ENCODE measurements around the gene KRT32. TPM values are rescaled to one million over a fixed set of nuclear protein-coding genes. Genes with fewer than 3 reads are reported as not detected.

KRT32 gene
- total RNA-seq, 2 experiments from 2014 or later, result not detected

GRCh38 chr17:41494524-41494923 lies 27.3 kb upstream of the KRT32 start:
- POLR2A ChIA-PET, result no interaction called here
- DNase-seq (ENCODE audit: low spot score), result no peak
- intact Hi-C loops (cut with micrococcal nuclease; ENCODE audit: unreplicated experiment), result no loop called here
- no TSS peak for BruUV-seq (replicated peaks)
- CTCF ChIA-PET (ENCODE audit: unreplicated experiment), result no interaction called here
- Histone ChIP-seq H3K79me2 (ENCODE audit: insufficient read depth, low read depth, low read length) (no peaks in the 10 kb centered on the region), H2AFZ (ENCODE audit: low read length) (no peak overlapping the region), H3K9me2 (ENCODE audit: insufficient read depth, low read length) (no peaks in the 10 kb centered on the region), H3K4me1 (ENCODE audit: insufficient read depth, low read length, poor library complexity, severe bottlenecking) (no peaks in the 10 kb centered on the region), H3K9me3 (ENCODE audit: low read length) (no peaks in the 10 kb centered on the region), H3K4me3 (ENCODE audit: low read depth, low read length, poor library complexity, severe bottlenecking) (no peak overlapping the region), H3K36me3 (ENCODE audit: insufficient read depth, low read length) (no peaks in the 10 kb centered on the region), H4K20me1 (ENCODE audit: insufficient read depth, low read length) (no peaks in the 10 kb centered on the region), H3K27ac (ENCODE audit: low read depth, low read length, poor library complexity, severe bottlenecking) (no peak overlapping the region), H3K4me2 (ENCODE audit: low read length) (no peak overlapping the region)
- no peak for TF ChIP-seq EZH2phosphoT487 (IDR thresholded peaks at IDR 0.05; ENCODE audit: borderline replicate concordance, low read depth, low read length)
- TF ChIP-seq CTCF (conservative IDR thresholded peaks at IDR 0.05; ENCODE audit: low read length), result no peak

- POLR2A ChIA-PET, result no interaction called here
- intact Hi-C loops (cut with micrococcal nuclease; ENCODE audit: unreplicated experiment), result no loop called here
- no peaks in the 10 kb centered on the region for H3K9me3 ChIP-seq (ENCODE audit: low read length)
- H3K4me3 ChIP-seq (ENCODE audit: low read depth, low read length, poor library complexity, severe bottlenecking), result no peak overlapping the region
- H3K4me2 ChIP-seq (ENCODE audit: low read length), result no peak overlapping the region
- H4K20me1 ChIP-seq (ENCODE audit: insufficient read depth, low read length), result no peaks in the 10 kb centered on the region
- CTCF ChIA-PET (ENCODE audit: unreplicated experiment), result no interaction called here
- TF ChIP-seq CTCF (conservative IDR thresholded peaks at IDR 0.05; ENCODE audit: low read length), result no peak
- no peak for TF ChIP-seq EZH2phosphoT487 (IDR thresholded peaks at IDR 0.05; ENCODE audit: borderline replicate concordance, low read depth, low read length)
- no TSS peak for BruUV-seq (replicated peaks)
- no peaks in the 10 kb centered on the region for H3K36me3 ChIP-seq (ENCODE audit: insufficient read depth, low read length)
- H3K27ac ChIP-seq (ENCODE audit: low read depth, low read length, poor library complexity, severe bottlenecking), result no peak overlapping the region
- no peaks in the 10 kb centered on the region for H3K79me2 ChIP-seq (ENCODE audit: insufficient read depth, low read depth, low read length)
- H3K9me2 ChIP-seq (ENCODE audit: insufficient read depth, low read length), result no peaks in the 10 kb centered on the region
- H2AFZ ChIP-seq (ENCODE audit: low read length), result no peak overlapping the region
- DNase-seq (ENCODE audit: low spot score), result no peak
- H3K4me1 ChIP-seq (ENCODE audit: insufficient read depth, low read length, poor library complexity, severe bottlenecking), result no peaks in the 10 kb centered on the region
These were observed 25.6 kb upstream of the KRT32 start for GRCh38 chr17:41492771-41493170.

- Histone ChIP-seq H3K79me2 (ENCODE audit: insufficient read depth, low read depth, low read length) (no peaks in the 10 kb centered on the region), H3K4me3 (ENCODE audit: low read depth, low read length, poor library complexity, severe bottlenecking) (no peak overlapping the region), H3K36me3 (ENCODE audit: insufficient read depth, low read length) (no peaks in the 10 kb centered on the region), H3K27ac (ENCODE audit: low read depth, low read length, poor library complexity, severe bottlenecking) (no peak overlapping the region), H2AFZ (ENCODE audit: low read length) (no peak overlapping the region), H3K9me2 (ENCODE audit: insufficient read depth, low read length) (no peaks in the 10 kb centered on the region), H3K4me1 (ENCODE audit: insufficient read depth, low read length, poor library complexity, severe bottlenecking) (no peaks in the 10 kb centered on the region), H3K4me2 (ENCODE audit: low read length) (no peak overlapping the region), H3K9me3 (ENCODE audit: low read length) (no peaks in the 10 kb centered on the region), H4K20me1 (ENCODE audit: insufficient read depth, low read length) (no peaks in the 10 kb centered on the region)
- TF ChIP-seq EZH2phosphoT487 (IDR thresholded peaks at IDR 0.05; ENCODE audit: borderline replicate concordance, low read depth, low read length) (no peak), CTCF (conservative IDR thresholded peaks at IDR 0.05; ENCODE audit: low read length) (no peak)
- BruUV-seq (replicated peaks), result no TSS peak
- no peak for DNase-seq (ENCODE audit: low spot score)
- ChIA-PET CTCF (ENCODE audit: unreplicated experiment) (no interaction called here), POLR2A (no interaction called here)
- intact Hi-C loops (cut with micrococcal nuclease; ENCODE audit: unreplicated experiment), result no loop called here
These were observed 25.2 kb upstream of the KRT32 start for GRCh38 chr17:41492351-41492750.
